HG03066 (cell line): ENCODE measurements around the gene FCGBP.
"Not testable (repeated sequence)": the region's sequence is repeated elsewhere in the genome, so short reads cannot be mapped to it uniquely, and the experiment has no call there.

Experiments
- ATAC-seq: cut with Tn5 transposase; IDR thresholded peaks from one replicate; pipeline ENCODE4 v1.9.1; 2021; ENCODE audit warnings: low read depth; ENCODE audit not compliant: unreplicated experiment

The FCGBP gene

DNA sequence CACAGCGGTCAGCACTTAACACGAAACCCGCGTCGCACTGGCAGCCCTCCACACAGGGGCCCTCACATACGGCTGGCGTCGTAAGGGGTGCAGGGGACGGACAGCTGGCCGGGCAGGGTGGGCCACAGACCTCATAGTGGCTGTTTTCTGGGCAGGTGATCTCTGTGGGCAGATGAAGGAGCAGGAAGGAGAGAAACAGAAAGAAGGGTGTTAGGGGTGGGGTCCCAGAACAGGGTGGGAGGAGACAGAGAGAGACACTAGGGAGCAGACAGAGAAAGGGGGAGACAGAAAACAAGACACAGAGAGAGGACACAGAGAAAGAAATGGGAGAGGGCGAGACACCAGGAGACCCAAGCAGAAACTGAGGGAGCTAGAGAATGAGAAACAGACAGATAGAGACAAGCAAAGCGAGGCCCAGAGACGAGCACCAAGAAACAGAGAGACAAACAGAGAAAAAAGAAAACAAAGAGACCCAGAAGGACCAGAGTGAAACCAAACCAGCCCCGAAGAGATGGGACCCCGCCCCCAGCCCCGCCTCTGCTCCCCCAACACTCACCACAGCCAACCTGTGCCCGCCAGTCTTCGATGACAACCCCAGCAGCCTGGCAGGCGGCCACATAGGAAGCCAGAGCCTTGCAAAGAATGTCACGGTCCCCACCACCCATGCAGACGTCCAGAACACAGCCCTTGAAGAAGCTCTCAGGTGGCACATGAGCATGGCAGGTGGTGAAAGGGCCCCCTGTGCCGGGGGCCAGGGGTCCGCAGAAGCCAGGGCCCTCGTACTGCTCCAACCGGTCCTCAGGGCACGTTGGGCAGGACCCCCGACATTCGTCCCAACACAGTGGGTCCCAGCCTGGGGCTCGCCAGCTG is 40.8 kb downstream of the FCGBP start:
- not testable (repeated sequence) for ATAC-seq

DNA sequence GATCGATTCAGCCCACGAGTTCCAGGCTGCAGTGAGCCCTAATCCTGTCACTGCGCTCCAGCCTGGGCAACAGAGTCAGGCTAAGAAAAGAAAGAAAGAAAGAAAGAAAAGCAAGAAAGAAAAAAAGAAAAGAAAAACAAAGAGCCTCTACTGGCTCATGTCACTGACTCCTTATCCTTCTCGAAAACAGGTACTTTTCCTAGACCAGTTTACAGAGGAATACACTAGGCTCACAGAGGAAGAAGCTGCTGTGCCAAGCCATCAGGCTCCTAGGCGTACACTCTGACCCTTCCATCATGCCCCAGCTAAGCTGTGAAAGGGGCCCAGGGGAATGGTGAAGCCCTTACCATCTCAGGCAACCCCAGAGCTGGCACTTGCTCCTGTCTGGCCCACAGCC is 41.9 kb downstream of the FCGBP start:
- not testable (repeated sequence) for ATAC-seq

DNA sequence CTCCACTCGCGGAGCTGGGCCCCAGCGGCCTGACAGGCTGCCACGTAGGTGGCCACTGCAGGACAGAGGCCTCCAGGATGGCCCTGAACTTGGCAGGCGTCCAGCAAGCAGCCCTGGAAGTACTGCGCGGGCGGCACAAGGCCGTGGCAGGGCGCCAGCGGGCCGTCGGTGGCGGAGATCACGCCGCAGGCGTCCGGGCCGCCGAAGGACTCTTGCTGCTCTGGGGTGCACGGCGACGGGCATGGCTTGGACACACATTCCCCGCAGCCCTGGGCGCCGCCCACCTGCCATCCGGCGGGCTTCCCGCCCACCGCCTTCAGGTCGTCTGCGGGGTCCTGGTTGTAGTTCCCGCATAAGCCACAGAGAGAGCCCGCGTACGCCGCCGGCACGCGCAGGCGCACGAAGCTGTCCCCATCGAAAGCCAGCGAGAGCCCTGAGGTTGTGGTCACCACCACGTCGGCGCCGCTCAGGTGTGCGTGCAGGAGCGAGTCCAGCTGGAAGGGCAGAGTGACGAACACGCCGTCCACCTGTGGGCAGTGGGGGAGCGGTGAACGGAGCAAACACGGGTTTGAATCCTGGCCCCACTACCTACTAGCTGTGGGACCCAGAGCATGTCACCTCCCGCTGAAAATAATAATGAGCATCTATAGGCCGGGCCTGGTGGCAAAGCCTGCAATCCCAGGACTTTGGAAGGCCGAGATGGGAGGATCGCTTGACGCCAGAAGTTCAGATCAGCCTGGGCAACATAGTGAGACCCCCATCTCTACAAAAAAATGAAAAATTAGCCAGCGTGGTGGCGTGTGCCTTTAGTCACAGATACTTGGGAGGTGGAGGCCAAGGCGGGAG is 42.6 kb downstream of the FCGBP start:
- ATAC-seq, result not testable (repeated sequence)

DNA sequence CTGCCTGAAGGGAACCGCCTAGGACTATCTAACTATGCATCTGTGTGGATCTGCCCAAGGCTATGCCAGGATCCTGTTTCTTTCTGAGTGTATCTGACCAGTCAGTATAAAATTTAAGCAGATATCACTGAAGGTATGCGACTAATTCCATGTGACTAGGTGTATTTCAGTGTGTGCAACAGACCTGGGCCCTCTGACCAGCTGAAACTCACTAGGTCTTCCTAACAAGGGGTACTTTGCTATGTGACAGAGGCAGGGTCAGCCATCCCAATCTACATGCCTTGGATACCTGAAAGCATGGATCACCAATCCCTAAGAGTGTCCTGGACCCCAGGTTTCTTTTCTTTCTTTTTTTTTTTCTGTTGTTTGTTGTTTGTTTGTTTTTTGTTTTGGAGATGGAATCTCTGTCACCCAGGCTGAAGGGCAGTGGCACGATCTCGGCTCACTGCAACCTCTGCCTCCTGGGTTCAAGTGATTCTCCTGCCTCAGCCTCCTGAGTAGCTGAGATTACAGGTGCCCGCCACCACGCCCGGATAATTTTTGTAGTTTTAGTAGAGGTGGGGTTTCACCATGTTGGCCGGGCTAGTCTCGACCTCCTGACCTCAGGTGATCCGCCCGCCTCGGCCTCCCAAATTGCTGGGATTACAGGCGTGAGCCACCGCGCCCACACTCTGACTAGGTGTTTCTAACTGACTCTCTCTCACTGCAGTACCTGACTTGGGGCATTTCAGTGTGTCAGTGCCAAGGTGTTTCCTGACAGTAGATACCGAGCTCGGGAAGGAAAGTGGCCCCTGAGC is 43.5 kb downstream of the FCGBP start:
- no peak for ATAC-seq

- ATAC-seq, result not testable (repeated sequence)
Observed at GRCh38 chr19:39889872-39890754, 44.3 kb downstream of the FCGBP start.

- not testable (repeated sequence) for ATAC-seq
Observed at GRCh38 chr19:39887456-39887951, 46.9 kb downstream of the FCGBP start.

DNA sequence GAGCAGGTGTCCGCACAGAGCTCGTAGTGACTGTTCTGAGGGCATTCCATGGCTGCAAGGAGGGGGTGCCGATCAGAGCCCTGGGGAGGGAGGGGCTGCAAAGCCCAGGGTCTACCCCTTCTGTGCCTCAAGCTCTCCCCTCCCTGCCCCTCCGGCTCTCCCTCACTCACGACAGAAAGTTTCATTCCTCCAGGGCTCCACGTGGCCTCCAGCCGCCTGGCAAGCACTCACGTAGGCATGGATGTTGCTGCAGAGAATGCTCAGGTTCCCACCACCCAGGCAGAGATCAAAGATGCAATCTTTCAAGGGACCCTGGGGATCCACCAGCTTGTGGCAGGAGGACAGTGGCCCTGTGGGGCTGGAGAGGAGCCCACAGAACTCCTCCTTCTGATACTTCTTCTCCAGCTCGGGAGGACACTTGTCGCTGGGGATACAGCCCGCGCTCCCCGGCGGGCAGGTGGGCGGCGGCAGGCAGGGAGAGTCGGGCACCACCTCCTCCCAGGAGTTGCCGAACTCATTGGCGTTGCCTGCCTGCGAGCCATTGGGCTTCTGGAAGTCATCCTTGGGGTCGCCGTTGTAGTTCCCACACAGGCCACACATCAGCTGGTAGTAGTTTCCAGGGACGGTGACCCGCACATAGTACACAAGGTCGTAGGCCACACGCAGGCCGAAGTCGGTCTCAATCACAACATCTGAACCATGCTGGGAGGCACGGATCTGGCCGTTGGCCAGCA is 48.4 kb downstream of the FCGBP start:
- not testable (repeated sequence) for ATAC-seq

DNA sequence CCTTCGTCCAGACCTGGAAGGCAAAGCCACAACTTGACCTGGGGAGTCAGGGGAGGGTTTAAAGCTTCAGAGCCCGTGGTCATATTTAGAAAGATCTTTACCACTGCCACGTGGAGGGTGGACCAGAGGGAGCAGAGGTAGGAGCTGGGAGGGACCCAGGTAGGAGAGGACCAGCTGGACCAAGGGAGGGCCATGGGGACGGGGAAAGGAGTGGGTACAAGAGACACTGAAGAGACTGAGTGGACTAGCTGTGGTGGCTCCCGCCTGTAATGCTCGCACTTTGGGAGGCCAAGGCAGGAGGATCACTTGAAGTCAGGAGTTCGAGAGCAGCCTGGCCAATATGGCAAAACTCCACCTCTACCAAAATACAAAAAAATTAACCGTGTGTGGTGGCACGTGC is 49.7 kb downstream of the FCGBP start:
- ATAC-seq, result not testable (repeated sequence)
